ENCODE results near the gene TUBA1C. TPM values are rescaled to one million over a fixed set of nuclear protein-coding genes. Genes with fewer than 3 reads are reported as not detected.

TUBA1C gene
- total and polyA plus RNA-seq, 2 of the 8 experiments (the other 6 are each of a cell fraction or from before 2014, with no cell fraction given): 504 to 3,101 TPM

DNA sequence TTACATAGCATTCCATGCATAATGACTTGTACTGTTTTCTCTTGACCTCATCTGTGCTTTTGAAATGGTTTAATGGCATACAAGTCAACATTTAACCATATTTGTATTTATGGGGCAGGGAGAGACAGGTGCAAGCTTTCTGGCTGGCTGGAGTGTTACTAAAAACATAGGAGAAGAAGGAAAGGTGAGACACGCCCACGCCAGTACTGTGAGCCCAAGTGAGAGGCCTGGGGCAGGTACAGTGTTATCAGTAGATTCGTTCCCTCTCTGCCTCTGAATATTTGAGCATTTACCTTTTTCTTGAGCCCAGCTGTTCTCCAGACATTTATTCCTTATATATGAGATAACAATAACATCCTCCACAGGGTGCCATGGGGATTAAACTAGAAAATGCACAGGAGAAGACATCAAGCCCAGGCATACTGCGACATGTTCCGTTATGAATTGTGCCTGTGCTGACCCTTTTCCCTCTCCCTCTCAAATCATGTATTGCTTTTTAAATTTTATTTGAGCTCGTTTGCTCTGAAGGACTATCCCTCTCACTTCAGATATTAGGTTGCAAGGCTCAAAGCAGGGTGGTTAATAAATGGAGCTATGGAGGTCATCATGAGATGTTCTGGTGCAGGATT, 34.6 kb upstream of the TUBA1C start (continued):
- TF ChIP-seq USF2 (IDR thresholded peaks at IDR 0.05; ENCODE audit: low read length): no peak
- TF ChIP-seq BACH1 (IDR thresholded peaks at IDR 0.05; ENCODE audit: low read length): no peak
- no peak for TF ChIP-seq CREB1 (IDR thresholded peaks at IDR 0.05)
- no peak for TF ChIP-seq CHD1 (IDR thresholded peaks at IDR 0.05; ENCODE audit: low read depth, low read length)
- TF ChIP-seq TAF7 (optimal IDR thresholded peaks at IDR 0.05; ENCODE audit: borderline replicate concordance, low read depth, low read length): no peak
- TF ChIP-seq YY1 (IDR thresholded peaks at IDR 0.05; ENCODE audit: low read depth, low read length): no peak
- TF ChIP-seq TEAD4 (IDR thresholded peaks at IDR 0.05; ENCODE audit: low read depth, low read length): no peak
- no peak for TF ChIP-seq SIRT6 (IDR thresholded peaks at IDR 0.05; ENCODE audit: low read length)
- no peak for TF ChIP-seq JUN (IDR thresholded peaks at IDR 0.05; ENCODE audit: low read depth, low read length)

Data from H1 (cell line).